DND-41 (cell line): Measurements from ENCODE around the gene SLC2A13.

Experiments used
- ATAC-seq: fragments of 200-7000 bp; cut with Tn5 transposase; 3 replicates; pipeline ENCODE4 v1.9.1; 2021; ENCODE audit warnings: low read depth; ENCODE audit not compliant: insufficient read depth
- DNase-seq: peaks from one replicate; pipeline ENCODE4 v3.0.0-alpha.2; 2020
- H2AFZ ChIP-seq: 2 replicates; pipeline ENCODE4 v1.6.0; 2012; ENCODE audit warnings: low read depth, low read length
- H3K27ac ChIP-seq: 2 replicates; pipeline ENCODE4 v1.5.1; 2012; ENCODE audit warnings: low read length, inconsistent platforms
- H3K27me3 ChIP-seq: fragments of 200-600 bp; sonication (generic); 2 replicates; pipeline ENCODE4 v1.6.0; 2012; ENCODE audit warnings: low read length, mild to moderate bottlenecking, inconsistent platforms; ENCODE audit not compliant: insufficient read depth, poor library complexity
- H3K36me3 ChIP-seq: 2 replicates; pipeline ENCODE4 v1.5.1; 2012; ENCODE audit warnings: low read length, inconsistent platforms; ENCODE audit not compliant: insufficient read depth
- H3K4me1 ChIP-seq: 2 replicates; pipeline ENCODE4 v1.5.1; 2012; ENCODE audit warnings: mild to moderate bottlenecking, low read length; ENCODE audit not compliant: insufficient read depth
- H3K4me2 ChIP-seq: 2 replicates; pipeline ENCODE4 v1.6.0; 2012; ENCODE audit warnings: mild to moderate bottlenecking, moderate library complexity, low read length, inconsistent platforms; ENCODE audit not compliant: insufficient read depth
- H3K4me3 ChIP-seq, 2 experiments: fragments of 200-600 bp in 1 of 2; shearing (Covaris generic) in 1 of 2; 2 replicates each; pipeline ENCODE4 v1.5.1; 2012 to 2016; ENCODE audit warnings: inconsistent platforms in 2 of 2, low read length in 2 of 2, mild to moderate bottlenecking in 2 of 2, low read depth in 1 of 2, moderate library complexity in 1 of 2
- H3K79me2 ChIP-seq: 2 replicates; pipeline ENCODE4 v1.6.0; 2012; ENCODE audit warnings: low read length, inconsistent platforms; ENCODE audit not compliant: insufficient read depth
- H3K9ac ChIP-seq: 2 replicates; pipeline ENCODE4 v1.6.0; 2012; ENCODE audit warnings: low read depth, mild to moderate bottlenecking, inconsistent platforms, low read length, moderate library complexity
- H3K9me3 ChIP-seq: 2 replicates; pipeline ENCODE4 v1.5.1; 2012; ENCODE audit warnings: low read length, moderate library complexity, mild to moderate bottlenecking, inconsistent platforms; ENCODE audit not compliant: insufficient read depth, severe bottlenecking
- H4K20me1 ChIP-seq: 2 replicates; pipeline ENCODE4 v1.6.0; 2012; ENCODE audit warnings: low read length; ENCODE audit not compliant: insufficient read depth
- EZH2 ChIP-seq: IDR thresholded peaks from 3 replicates; pipeline ENCODE4 v1.6.1; 2012; ENCODE audit warnings: borderline replicate concordance, low read depth, mild to moderate bottlenecking, moderate library complexity, low read length, inconsistent platforms; ENCODE audit not compliant: severe bottlenecking
- TF ChIP-seq, protein P1 (sequence below): IDR thresholded peaks from 2 replicates; pipeline ENCODE4 v1.5.1; 2012; ENCODE audit warnings: borderline replicate concordance, low read length, moderate library complexity, mild to moderate bottlenecking; ENCODE audit not compliant: poor library complexity, severe bottlenecking; ENCODE audit errors: extremely low read depth

The SLC2A13 gene

DNA sequence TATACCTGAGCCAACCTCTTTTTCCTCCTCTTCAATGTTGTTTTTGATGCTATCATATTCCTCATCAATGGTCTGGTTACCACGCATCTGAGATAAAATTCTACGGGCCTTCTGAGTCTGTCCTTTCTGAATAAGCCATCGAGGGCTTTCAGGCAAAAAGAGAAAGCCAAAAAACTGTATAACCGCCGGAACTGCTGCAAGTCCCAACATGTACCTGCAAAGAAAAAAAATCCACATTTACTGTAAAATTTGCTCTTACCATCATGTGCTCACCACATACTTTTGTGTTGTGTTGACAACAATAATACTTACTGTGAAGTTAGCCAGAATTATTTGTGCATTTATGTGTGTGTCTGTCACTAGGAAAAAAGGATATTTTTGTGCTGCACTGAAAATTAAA, 77.6 kb downstream of the SLC2A13 start:
- no peak overlapping the region for H3K4me2 ChIP-seq
- DNase-seq (no peak), ATAC-seq (no peak)
- no peak for TF ChIP-seq EZH2
- TF ChIP-seq, protein P1, sequence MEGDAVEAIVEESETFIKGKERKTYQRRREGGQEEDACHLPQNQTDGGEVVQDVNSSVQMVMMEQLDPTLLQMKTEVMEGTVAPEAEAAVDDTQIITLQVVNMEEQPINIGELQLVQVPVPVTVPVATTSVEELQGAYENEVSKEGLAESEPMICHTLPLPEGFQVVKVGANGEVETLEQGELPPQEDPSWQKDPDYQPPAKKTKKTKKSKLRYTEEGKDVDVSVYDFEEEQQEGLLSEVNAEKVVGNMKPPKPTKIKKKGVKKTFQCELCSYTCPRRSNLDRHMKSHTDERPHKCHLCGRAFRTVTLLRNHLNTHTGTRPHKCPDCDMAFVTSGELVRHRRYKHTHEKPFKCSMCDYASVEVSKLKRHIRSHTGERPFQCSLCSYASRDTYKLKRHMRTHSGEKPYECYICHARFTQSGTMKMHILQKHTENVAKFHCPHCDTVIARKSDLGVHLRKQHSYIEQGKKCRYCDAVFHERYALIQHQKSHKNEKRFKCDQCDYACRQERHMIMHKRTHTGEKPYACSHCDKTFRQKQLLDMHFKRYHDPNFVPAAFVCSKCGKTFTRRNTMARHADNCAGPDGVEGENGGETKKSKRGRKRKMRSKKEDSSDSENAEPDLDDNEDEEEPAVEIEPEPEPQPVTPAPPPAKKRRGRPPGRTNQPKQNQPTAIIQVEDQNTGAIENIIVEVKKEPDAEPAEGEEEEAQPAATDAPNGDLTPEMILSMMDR, result no peak
- H3K36me3 ChIP-seq, result no peaks in the 10 kb centered on the region
- H3K4me3 ChIP-seq, result no peak overlapping the region
- no peaks in the 10 kb centered on the region for H3K4me1 ChIP-seq
- no peaks in the 10 kb centered on the region for H4K20me1 ChIP-seq
- H3K79me2 ChIP-seq, result no peaks in the 10 kb centered on the region
- H3K27me3 ChIP-seq, result no peaks in the 10 kb centered on the region
- H3K9me3 ChIP-seq, result no peaks in the 10 kb centered on the region
- no peak overlapping the region for H2AFZ ChIP-seq
- H3K9ac ChIP-seq, result no peak overlapping the region
- no peak overlapping the region for H3K27ac ChIP-seq

DNA sequence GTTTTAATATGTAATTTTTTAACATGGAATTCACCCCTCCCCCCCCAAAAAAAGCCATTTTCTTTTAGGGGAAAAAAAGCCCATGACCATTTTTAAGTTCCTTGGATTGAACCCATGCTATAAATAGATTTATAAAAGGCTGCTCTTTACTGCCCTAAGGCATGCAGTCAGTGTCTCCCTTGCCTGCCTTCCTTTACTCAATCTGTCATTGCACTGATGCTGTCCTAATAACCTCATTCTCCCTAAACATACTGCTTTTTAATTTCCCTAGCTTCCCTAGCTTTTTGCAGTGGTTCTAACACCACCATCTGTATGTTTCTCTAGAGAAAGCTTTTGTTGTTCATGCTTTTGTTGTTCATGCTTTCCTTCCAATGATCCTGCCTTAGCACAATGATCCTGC, 83.0 kb downstream of the SLC2A13 start:
- no peak overlapping the region for H2AFZ ChIP-seq
- no peaks in the 10 kb centered on the region for H3K9me3 ChIP-seq
- TF ChIP-seq, protein P1, result no peak
- TF ChIP-seq EZH2, result no peak
- DNase-seq (no peak), ATAC-seq (no peak)
- H4K20me1 ChIP-seq, result no peaks in the 10 kb centered on the region
- no peak overlapping the region for H3K4me2 ChIP-seq
- H3K36me3 ChIP-seq, result no peaks in the 10 kb centered on the region
- H3K27me3 ChIP-seq, result no peaks in the 10 kb centered on the region
- H3K27ac ChIP-seq, result no peak overlapping the region
- H3K79me2 ChIP-seq, result no peaks in the 10 kb centered on the region
- no peaks in the 10 kb centered on the region for H3K4me1 ChIP-seq
- no peak overlapping the region for H3K9ac ChIP-seq
- H3K4me3 ChIP-seq, result no peak overlapping the region

DNA sequence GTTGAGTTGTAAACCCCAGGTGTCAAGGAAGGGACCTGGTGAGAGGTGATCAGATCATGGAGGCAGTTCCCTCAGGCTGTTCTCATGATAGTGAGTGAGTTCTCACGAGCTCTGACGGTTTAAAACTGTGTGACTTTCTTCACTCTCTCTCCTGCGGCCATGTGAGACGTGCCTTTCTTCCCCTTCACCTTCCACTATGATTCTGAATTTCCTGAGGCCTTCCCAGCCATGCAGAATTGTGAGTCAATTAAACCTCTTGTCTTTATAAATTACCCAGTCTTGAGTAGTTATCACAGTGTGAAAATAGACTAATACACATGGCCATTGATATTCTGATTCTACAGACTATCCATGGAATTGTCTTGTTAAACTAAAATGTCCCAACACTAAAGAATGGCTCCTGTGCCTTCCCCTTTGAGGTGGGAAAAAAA, 85.6 kb downstream of the SLC2A13 start:
- H2AFZ ChIP-seq, result no peak overlapping the region
- ATAC-seq (no peak), DNase-seq (no peak)
- no peaks in the 10 kb centered on the region for H3K27me3 ChIP-seq
- H3K4me1 ChIP-seq, result no peaks in the 10 kb centered on the region
- no peaks in the 10 kb centered on the region for H3K79me2 ChIP-seq
- H3K9ac ChIP-seq, result no peak overlapping the region
- no peak overlapping the region for H3K4me3 ChIP-seq
- no peak for TF ChIP-seq EZH2
- TF ChIP-seq, protein P1, result no peak
- H3K4me2 ChIP-seq, result no peak overlapping the region
- H3K27ac ChIP-seq, result no peak overlapping the region
- H4K20me1 ChIP-seq, result no peaks in the 10 kb centered on the region
- H3K36me3 ChIP-seq, result no peaks in the 10 kb centered on the region
- no peaks in the 10 kb centered on the region for H3K9me3 ChIP-seq

DNA sequence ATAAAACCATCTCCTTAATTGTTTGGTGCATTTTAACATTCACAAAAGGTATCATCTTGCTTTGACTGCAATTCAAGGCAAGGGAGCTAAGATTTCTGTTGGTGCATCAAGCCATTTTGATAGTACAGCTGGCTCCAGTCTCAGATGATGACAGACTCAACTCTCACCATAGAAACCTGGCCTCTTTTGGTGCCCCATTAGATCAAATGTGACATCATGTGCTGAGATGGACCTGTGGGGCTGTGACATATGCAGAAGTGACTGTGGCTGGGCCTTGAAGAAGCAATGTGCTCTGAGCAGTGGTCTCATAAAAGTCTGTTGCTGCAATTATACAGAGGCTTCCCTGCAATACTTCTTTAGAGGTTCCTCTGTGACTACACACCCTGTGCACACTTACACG, 88.4 kb downstream of the SLC2A13 start:
- Histone ChIP-seq H3K4me1 (no peaks in the 10 kb centered on the region), H3K4me2 (no peak overlapping the region), H3K27me3 (no peaks in the 10 kb centered on the region), H3K27ac (no peak overlapping the region), H3K9ac (no peak overlapping the region), H3K4me3 (no peak overlapping the region), H3K36me3 (no peaks in the 10 kb centered on the region), H3K79me2 (no peaks in the 10 kb centered on the region), H2AFZ (no peak overlapping the region), H4K20me1 (no peaks in the 10 kb centered on the region), H3K9me3 (no peaks in the 10 kb centered on the region)
- ATAC-seq (no peak), DNase-seq (no peak)
- TF ChIP-seq EZH2, result no peak
- TF ChIP-seq, protein P1, result no peak
